Hypothalamus (tissue), 51 donors: ENCODE results near the gene C16orf96.
A peak's percentile ranks its signal among the peaks of the same experiment; 100 is the strongest.
"Not testable (repeated sequence)": the region's sequence is repeated elsewhere in the genome, so short reads cannot be mapped to it uniquely, and the experiment has no call there.

ENCODE experiments used
- DNase-seq, 51 donors: peaks; one replicate each; lab custom pipeline; 2025; lab: John Stamatoyannopoulos, UW

Gene C16orf96

GRCh38 chr16:4557973-4558372 lies 1.8 kb downstream of the C16orf96 start:
- no peak for DNase-seq

GRCh38 chr16:4561596-4561995 lies 5.5 kb downstream of the C16orf96 start:
- DNase-seq, result peak in 39 of 51 donors; percentile 5 to 81 (median 42)

GRCh38 chr16:4564661-4565267 lies 8.6 kb downstream of the C16orf96 start:
- no peak for DNase-seq

GRCh38 chr16:4566144-4566543 lies 10.0 kb downstream of the C16orf96 start:
- no peak for DNase-seq

- no peak for DNase-seq
These were observed 13.9 kb downstream of the C16orf96 start for GRCh38 chr16:4570086-4570485.

GRCh38 chr16:4570688-4571321 lies 14.7 kb downstream of the C16orf96 start:
- DNase-seq, result no peak

GRCh38 chr16:4572715-4573114 lies 16.6 kb downstream of the C16orf96 start:
- DNase-seq, result peak in 1 of 51 donors; percentile 70

- not testable (repeated sequence) for DNase-seq
These were observed 17.8 kb downstream of the C16orf96 start for GRCh38 chr16:4573926-4574325.

- DNase-seq, result no peak
These were observed 19.0 kb downstream of the C16orf96 start for GRCh38 chr16:4574919-4575705.

GRCh38 chr16:4576008-4576407 lies 19.9 kb downstream of the C16orf96 start:
- DNase-seq, result no peak

- DNase-seq, result no peak
These were observed 22.9 kb downstream of the C16orf96 start for GRCh38 chr16:4578961-4579530.

- DNase-seq, result no peak
These were observed 24.1 kb downstream of the C16orf96 start for GRCh38 chr16:4580250-4580649.

GRCh38 chr16:4583906-4584305 lies 27.8 kb downstream of the C16orf96 start:
- DNase-seq, result no peak

- no peak for DNase-seq
These were observed 30.2 kb downstream of the C16orf96 start for GRCh38 chr16:4586291-4586690.

- DNase-seq, result no peak
These were observed 32.2 kb downstream of the C16orf96 start for GRCh38 chr16:4588386-4588785.

GRCh38 chr16:4588961-4589360 lies 32.8 kb downstream of the C16orf96 start:
- no peak for DNase-seq

GRCh38 chr16:4591191-4591590 lies 35.1 kb downstream of the C16orf96 start:
- DNase-seq, result no peak

- DNase-seq, result no peak
These were observed 35.7 kb downstream of the C16orf96 start for GRCh38 chr16:4591706-4592470.

- DNase-seq, result no peak
These were observed 36.9 kb downstream of the C16orf96 start for GRCh38 chr16:4593086-4593485.
